Fibroblast of skin of right quadriceps (primary cell): ENCODE measurements around the gene DCC.

Experiments used
- DNase-seq: peaks from one replicate; pipeline ENCODE4 v3.0.0-alpha.2; 2013

Gene DCC

GRCh38 chr18:52701219-52701935, 361.4 kb downstream of the DCC start:
- no peak for DNase-seq

GRCh38 chr18:52715421-52715820, 375.4 kb downstream of the DCC start:
- DNase-seq, result no peak

DNA sequence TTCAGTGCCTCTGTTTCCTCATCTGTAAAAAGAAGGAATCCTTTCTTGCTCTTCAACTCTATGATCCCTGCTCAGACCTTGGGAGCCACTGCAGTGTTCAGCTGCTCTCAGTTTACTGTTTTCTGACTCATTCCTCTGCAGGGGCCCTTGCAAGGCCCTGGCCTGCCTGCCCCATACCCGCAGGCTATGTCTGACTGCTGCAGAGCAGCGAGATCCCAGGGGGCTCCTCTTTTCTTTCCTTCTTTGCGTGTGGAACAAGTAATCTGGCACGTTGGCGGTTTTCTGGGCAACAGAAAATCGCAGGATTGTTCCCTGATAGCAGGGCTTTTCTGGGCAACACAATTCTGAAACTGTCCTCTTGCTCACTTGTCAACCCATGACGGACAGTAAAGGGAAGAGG, 376.0 kb downstream of the DCC start:
- DNase-seq, result no peak

DNA sequence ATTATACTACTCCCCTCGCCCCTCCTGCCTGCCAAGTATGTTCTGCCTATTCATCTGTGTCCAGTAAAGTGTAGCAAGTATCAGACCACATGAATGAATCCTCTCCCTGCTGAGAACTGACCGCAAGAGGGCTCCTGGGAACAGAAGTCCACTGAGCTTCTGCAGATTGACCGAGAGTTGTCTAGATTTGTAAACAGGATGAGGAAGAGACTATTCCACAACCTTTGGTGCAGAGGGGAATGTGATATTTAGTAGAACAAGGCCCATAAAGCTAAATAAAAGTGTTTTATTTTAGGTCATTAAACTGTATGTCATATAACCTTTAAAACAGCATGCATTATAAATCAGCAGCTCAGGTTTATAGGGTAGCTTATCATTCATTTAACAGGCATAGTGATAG, 377.0 kb downstream of the DCC start:
- DNase-seq, result peak; percentile 24

- no peak for DNase-seq
Observed at GRCh38 chr18:52722904-52723303, 382.9 kb downstream of the DCC start.

DNA sequence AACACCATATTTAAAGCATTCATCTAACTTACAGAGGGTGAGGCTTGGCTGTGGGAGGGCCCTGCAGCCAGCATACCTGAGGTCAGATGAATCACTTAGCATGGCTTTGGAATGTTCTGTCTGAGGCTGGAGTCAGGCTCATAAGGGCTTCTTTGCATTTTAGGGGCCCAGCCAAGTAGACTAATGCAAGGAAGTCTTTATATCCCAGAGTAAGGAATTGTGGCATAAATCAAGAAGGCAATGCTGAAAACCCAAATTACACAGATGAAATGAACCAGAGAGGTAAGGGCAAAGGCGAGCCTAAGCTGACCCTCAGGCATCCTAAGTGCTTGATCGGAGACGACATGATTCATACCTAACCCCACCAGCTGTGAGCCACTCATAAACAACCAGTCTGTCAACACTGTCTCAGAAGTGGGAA, 383.6 kb downstream of the DCC start:
- DNase-seq, result peak; percentile 3

- DNase-seq, result no peak
Observed at GRCh38 chr18:52730972-52731619, 391.1 kb downstream of the DCC start.

DNA sequence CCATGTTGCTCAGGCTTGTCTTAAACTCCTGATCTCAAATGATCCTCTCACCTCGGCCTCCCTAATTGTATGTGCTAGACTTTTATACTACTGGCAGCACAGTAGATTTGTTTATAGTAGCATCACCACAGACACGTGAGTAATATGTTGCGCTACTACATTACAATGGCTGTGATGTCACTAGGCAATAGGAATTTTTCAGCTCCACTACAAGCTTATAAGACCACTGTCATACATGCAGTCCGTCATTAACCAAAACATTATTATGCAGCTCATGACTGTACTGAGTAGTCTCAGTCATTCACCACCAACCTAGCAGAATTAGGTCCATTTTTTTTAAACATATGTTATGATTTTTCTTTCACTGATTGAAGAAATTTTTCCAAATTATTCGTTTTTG, 398.9 kb downstream of the DCC start:
- DNase-seq, result no peak

GRCh38 chr18:52746986-52747385, 407.0 kb downstream of the DCC start:
- DNase-seq, result no peak

GRCh38 chr18:52747869-52748268, 407.9 kb downstream of the DCC start:
- no peak for DNase-seq

GRCh38 chr18:52748343-52748742, 408.3 kb downstream of the DCC start:
- DNase-seq, result no peak

DNA sequence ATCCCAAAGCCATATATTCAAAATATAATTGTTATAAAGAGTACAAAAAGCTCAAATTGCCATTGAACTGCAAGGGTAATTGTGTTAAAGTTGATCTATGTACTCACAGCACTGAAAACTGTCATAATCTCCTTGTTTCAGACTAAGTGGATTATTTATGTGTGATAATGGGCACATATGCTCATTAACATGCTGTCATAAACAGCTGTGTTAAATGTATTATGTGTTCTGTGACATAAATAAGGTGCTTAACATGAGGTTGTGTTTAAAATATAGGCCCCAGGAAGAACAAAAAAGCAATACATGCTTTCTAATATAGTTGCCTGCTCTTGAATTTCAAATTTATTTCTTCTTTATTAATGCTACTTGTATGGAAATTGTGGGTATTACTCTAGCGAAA, 409.5 kb downstream of the DCC start:
- DNase-seq, result no peak

DNA sequence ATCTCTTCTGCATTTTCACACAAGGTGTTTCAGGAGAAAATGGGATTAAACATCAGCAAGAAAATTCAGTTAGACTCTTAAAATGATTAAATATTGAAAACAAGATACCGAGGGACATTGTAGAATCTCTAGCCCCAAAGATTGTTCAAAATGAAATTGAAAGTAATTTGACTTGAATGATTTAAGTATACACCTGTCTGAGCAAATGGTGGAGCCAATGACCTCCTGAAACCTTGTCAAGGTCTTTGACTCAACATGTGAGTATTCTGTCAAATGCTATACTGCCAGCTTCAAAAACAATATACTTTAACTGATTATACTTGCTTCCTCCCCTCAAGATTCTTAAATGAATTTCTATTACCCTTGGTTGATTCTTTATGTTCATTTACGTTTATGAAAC, 411.0 kb downstream of the DCC start:
- DNase-seq, result no peak

- no peak for DNase-seq
Observed at GRCh38 chr18:52764316-52764715, 424.3 kb downstream of the DCC start.

DNA sequence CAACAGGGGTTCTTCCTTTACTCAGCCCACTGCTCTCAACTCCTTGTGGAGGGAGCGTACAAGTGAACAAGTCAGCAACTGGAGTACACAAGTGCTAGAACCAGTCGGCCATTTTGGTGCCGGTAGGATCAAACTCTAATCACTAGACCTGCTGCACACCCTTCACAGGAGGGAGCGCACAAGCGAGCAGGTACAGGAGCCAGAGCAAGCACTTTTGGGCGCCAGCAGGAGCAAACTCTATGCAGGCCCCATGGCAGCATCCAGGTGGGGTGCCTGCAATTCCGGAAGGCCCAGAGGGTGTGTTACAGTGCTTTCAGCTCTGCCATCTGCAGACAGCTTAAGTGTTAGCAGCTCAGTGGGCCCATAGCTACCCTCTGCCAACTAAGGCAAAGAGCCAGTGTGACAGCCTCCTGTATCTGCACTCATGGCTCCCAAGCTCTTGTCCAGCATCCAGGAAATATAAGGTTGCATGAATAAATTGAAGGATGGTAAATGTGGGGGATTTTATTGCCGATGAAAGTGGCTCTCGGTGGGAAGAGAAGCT, 426.1 kb downstream of the DCC start:
- no peak for DNase-seq

GRCh38 chr18:52781113-52781512, 441.1 kb downstream of the DCC start:
- no peak for DNase-seq

GRCh38 chr18:52791321-52791720, 451.3 kb downstream of the DCC start:
- DNase-seq, result no peak

- no peak for DNase-seq
Observed at GRCh38 chr18:52812834-52813233, 472.8 kb downstream of the DCC start.

DNA sequence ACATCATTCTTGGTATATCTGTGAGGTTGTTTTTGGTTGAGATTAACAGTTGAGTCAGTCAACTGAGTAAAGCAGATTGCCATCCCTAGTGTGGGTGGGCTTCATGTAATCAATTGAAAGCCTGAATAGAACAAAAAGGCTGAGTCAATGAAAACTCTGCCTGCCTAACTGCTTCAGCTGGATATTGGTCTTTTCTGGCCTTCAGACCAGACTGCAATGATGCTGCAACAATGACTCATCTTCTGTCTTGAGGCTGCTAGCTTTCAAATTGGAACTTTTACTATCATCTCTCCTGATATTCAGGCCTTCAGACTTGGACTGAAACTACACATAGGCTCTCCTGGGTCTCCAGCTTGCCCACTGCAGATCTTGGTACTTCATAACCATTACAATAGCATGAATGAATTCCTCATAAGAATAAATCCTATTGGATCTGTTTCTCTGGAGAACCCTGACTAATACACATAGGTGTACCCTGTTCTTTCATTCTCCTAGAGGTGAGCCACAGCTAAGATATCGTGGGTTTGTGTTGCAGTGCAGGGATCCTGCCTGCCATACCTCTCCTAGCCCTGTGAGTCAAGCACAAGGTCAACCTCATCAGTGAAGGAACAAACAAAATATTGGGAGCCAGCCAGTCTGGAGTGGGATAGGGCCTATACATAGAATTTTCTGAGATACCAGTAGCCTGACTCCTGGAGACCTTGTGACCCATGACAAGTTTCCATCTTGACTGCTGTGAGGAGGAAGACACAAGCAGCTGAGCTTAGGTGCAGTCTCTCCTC, 473.8 kb downstream of the DCC start:
- DNase-seq, result no peak

DNA sequence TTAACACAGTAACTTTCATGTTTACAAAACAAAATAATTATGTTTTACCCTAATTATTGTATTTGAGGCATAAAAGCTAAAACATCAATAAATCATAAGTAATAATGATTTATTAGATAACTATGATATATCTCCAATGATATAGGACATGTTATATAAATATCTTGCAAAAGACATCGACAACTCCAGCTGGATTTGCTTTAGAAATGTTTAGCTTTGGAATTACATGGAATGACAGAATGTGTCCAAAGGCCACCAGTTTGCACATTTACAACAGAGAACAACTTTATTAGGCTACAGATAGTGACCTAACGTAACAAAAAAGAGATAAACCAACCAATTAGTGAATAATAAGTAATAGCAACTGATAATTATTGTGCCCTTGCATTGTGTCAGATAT, 475.7 kb downstream of the DCC start:
- DNase-seq, result no peak

- DNase-seq, result no peak
Observed at GRCh38 chr18:52816121-52816520, 476.1 kb downstream of the DCC start.

- no peak for DNase-seq
Observed at GRCh38 chr18:52822160-52822559, 482.2 kb downstream of the DCC start.

DNA sequence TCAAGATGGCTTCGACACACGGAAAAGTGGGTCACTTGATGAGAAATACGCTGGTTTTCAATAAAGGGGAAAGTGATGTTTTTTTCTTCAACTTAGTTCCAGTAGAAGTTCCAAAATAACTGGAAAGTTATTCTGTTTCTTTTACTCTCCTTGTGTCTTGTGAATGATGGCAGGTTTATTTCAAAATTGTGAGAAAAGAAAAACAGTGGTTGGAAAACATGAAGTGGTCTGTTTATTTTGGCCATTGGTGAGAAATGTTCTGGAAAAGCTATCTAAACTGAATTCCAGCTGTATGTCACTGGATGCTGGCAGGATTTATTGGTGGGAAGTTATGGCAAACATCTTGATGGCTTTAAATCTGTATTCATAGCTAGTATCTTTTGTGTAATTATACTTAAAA, 484.1 kb downstream of the DCC start:
- no peak for DNase-seq

DNA sequence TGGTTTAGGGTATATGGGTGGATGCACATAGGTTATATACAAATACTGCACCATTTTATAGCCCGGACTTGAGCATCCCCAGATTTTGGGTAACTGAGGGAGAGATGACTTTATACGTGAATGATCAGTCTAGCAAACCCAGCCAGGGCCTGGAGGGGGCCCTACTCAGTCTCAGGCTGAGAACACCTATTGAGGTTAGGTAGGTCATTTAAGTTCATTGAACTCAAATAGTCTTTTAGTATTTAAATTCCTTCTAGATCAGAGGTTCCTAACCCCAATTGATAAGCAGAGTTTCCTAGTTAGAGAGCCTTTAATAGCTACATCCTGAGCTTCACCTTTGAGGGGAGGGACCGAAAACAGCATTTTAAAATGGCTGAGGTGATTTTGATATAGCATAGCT, 487.0 kb downstream of the DCC start:
- no peak for DNase-seq
